NB4 (cell line): ENCODE data around the gene KIF6.

Experiments
- POLR2A ChIP-seq: IDR thresholded peaks from 2 replicates; pipeline ENCODE4 v1.6.1; 2011; ENCODE audit warnings: mild to moderate bottlenecking; ENCODE audit not compliant: insufficient read length; ENCODE audit errors: extremely low read depth
- TF ChIP-seq, protein P1 (sequence below): IDR thresholded peaks from one replicate; pipeline ENCODE4 v1.5.1; 2012; ENCODE audit warnings: low read depth, low read length

DNA sequence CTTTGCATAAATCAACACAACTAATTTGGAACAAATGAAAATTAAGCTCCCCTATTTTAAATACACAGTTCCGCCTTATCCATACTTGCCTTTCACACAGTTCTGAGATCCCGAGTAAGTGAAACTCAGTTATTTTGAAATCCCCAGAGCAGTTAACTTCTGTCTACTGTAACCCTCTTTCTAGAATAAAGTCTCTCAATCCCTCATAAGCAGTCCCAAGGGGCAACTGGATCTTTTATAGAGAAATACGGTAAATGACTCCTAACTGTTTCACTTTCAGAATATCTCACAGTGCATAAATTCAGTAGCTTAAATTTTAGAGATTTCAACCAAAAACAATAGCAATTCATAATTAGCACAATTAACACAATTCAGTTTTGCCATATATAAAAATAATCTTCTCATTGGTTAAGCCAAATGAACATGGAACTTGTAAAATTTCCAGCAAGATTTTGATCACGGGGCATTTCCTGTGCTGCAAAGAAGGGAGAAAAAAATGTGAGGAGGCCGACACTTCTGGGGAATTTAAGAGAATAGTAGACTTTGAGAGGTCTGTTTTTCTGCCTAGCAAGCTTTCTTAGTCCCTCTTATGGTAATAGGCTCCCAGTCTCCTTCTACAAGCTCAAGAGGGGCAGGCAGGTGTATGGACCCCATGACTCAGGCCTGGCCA, 78.3 kb downstream of the KIF6 start:
- no peak for TF ChIP-seq POLR2A
- TF ChIP-seq, protein P1, sequence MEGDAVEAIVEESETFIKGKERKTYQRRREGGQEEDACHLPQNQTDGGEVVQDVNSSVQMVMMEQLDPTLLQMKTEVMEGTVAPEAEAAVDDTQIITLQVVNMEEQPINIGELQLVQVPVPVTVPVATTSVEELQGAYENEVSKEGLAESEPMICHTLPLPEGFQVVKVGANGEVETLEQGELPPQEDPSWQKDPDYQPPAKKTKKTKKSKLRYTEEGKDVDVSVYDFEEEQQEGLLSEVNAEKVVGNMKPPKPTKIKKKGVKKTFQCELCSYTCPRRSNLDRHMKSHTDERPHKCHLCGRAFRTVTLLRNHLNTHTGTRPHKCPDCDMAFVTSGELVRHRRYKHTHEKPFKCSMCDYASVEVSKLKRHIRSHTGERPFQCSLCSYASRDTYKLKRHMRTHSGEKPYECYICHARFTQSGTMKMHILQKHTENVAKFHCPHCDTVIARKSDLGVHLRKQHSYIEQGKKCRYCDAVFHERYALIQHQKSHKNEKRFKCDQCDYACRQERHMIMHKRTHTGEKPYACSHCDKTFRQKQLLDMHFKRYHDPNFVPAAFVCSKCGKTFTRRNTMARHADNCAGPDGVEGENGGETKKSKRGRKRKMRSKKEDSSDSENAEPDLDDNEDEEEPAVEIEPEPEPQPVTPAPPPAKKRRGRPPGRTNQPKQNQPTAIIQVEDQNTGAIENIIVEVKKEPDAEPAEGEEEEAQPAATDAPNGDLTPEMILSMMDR: no peak
